ENCODE data around the gene SLC6A19. TPM values are rescaled to one million over a fixed set of nuclear protein-coding genes. Genes with fewer than 3 reads are reported as not detected.

SLC6A19 gene
- total and polyA plus RNA-seq, 10 of the 15 experiments (the other 5 are each of a cell fraction or from before 2014, with no cell fraction given): 0.01 to 0.03 TPM; not detected in 8

DNA sequence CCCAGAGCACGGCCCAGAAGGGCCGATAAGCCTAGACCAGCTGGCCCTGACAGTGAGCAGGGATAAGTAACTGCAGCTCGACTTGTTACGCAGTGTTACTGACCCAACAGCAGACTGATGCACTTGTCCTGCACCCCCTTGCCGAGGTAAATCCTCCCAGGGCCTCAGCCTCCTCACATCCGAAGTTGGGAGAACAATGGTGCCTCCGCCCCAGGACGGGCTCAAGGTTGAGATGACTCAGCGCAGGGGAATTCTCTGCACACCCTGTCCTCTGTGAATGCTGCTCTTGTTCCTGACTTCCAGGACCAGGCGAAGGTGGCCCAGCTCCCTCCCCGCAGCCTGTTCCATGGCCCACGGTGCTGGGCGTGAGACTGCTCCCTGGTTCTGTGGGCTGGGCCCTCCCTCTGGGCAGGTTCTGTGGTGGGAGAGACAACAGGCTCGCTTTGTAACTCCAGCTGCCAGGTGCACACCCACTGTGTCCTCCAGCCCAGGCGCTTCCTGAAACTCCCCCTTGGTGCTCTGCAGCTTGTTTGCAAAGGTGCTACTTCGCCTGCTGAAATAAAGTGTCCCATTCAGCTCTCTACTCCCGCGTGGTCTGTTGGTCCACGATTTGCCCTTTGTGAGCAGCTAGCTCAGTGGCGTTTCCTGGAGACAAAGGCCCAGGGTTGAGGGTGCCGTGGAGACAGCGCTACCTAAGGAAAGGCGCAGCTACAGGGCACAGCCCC, 40.1 kb upstream of the SLC6A19 start:
- Histone ChIP-seq H3K4me3 (no peak overlapping the region), H3K4me1 (ENCODE audit: control insufficient read depth, insufficient read depth, low read length) (no peaks in the 10 kb centered on the region), H3K79me2 (ENCODE audit: control insufficient read depth, insufficient read depth, low read length) (no peaks in the 10 kb centered on the region), H3K9me3 (replicated peaks; ENCODE audit: control insufficient read depth, insufficient read depth, low read length) (no peaks in the 10 kb centered on the region; the same call in 2 of the 3 replicates), H3K9ac (ENCODE audit: control insufficient read depth, insufficient read depth, low read length) (no peak overlapping the region), H2AFZ (ENCODE audit: control insufficient read depth, low read depth, low read length) (no peak overlapping the region), H3K27me3 (replicated peaks in 1 of 2; ENCODE audit: control insufficient read depth in 2 of 2, insufficient read depth in 2 of 2, low read length in 1 of 2) (peaks cover 0 to 2% of the 10 kb centered on the region in 2 experiments; a peak in 3 of 4 replicates), H4K20me1 (ENCODE audit: control insufficient read depth, insufficient read depth) (no peaks in the 10 kb centered on the region), H3K27ac (ENCODE audit: control insufficient read depth, insufficient read depth) (no peak overlapping the region), H3K4me2 (ENCODE audit: control insufficient read depth, insufficient read depth) (no peak overlapping the region), H3K36me3 (ENCODE audit: control insufficient read depth in 2 of 2, insufficient read depth in 2 of 2, low read length in 1 of 2) (no peaks in the 10 kb centered on the region)
- DNase-seq (ENCODE audit: low read depth, low spot score) (no peak), FAIRE-seq (no peak), ATAC-seq (peak; percentile 29; the same call in 1 of the 3 replicates)
- no TSS peak for BruUV-seq (replicated peaks)
- intact Hi-C loops (cut with micrococcal nuclease; ENCODE audit: unreplicated experiment): no loop called here
- SMC1A ChIA-PET (ENCODE audit: uncharacterized antibody, unreplicated experiment): no interaction called here
- POLR2A ChIA-PET: no interaction called here
- in situ Hi-C loops (cut with MboI): no loop called here
- RAD21 ChIA-PET (ENCODE audit: unreplicated experiment): interaction anchor here (1.4 kb wide), 1 partner anchor 484 kb away, joined by 3 read pairs; no protein-coding TSS in a partner anchor
- CTCF ChIA-PET: interaction anchor here (0.5 to 2.4 kb wide), 3 partner anchors 9 to 237 kb away, joined by 3 to 10 read pairs (median 3); no protein-coding TSS in a partner anchor
- 54% methylated on average over 23 of the region's 23 CpGs for WGBS (ENCODE audit: insufficient coverage, insufficient replicate concordance, low lambda C conversion rate, missing lambda C conversion rate)
- TF ChIP-seq BRCA1 (IDR thresholded peaks at IDR 0.05; ENCODE audit: low read depth, low read length) (no peak), RFX5 (IDR thresholded peaks at IDR 0.05; ENCODE audit: low read depth, low read length) (no peak), CHD2 (IDR thresholded peaks at IDR 0.05; ENCODE audit: borderline replicate concordance, low read depth, low read length) (no peak), DPF2 (IDR thresholded peaks at IDR 0.05) (no peak), ZNF592 (IDR thresholded peaks at IDR 0.05) (no peak), NFIC (IDR thresholded peaks at IDR 0.05; ENCODE audit: low read depth, low read length) (no peak), SMARCA5 (IDR thresholded peaks at IDR 0.05) (no peak), PML (IDR thresholded peaks at IDR 0.05; ENCODE audit: low read length) (no peak), IKZF1 (conservative IDR thresholded peaks at IDR 0.05) (no peak), ZNF384 (IDR thresholded peaks at IDR 0.05; ENCODE audit: borderline replicate concordance, low read depth, low read length) (no peak), WRNIP1 (IDR thresholded peaks at IDR 0.05; ENCODE audit: borderline replicate concordance, low read depth, low read length) (no peak), JUND (IDR thresholded peaks at IDR 0.05; ENCODE audit: low read depth, low read length) (no peak), EP300 (IDR thresholded peaks at IDR 0.05; ENCODE audit: borderline replicate concordance in 1 of 2, control insufficient read depth in 1 of 2, low read depth in 2 of 2, low read length in 2 of 2) (no peak), CREB1 (IDR thresholded peaks at IDR 0.05; ENCODE audit: low read depth) (no peak), RELB (IDR thresholded peaks at IDR 0.05; ENCODE audit: low read depth) (no peak)
- TF ChIP-seq, protein P1, sequence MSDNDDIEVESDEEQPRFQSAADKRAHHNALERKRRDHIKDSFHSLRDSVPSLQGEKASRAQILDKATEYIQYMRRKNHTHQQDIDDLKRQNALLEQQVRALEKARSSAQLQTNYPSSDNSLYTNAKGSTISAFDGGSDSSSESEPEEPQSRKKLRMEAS (IDR thresholded peaks at IDR 0.05; ENCODE audit: low read depth, low read length): no peak

Data from GM12878 (cell line).